ENCODE measurements around the gene FAM217B. TPM values are rescaled to one million over a fixed set of nuclear protein-coding genes. Genes with fewer than 3 reads are reported as not detected.
A peak's percentile ranks its signal among the peaks of the same experiment; 100 is the strongest.

Gene FAM217B
- total RNA-seq, 2 experiments from 2014 or later, result 17.6 to 18.7 TPM

DNA sequence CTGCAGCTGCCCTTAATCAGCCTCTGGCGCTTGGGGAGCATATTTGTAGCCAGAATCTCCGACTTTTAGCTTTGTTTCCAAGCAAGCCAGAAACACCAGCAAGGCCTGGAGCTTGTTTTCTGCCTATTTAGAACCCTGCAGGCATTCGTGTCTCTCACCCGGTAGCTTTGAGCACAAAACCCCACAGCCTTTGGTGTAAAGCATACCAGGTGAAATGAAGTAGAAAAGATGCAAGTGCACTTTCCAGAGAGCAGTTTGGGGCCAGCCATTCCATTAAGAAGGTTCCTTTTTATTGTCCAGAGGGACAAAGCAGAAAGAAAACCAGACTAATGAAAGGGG is 736 bp downstream of the FAM217B start:
- H3K4me1 Mint-ChIP-seq (ENCODE audit: low read depth), result peaks cover 35% of the 10 kb centered on the region
- TF ChIP-seq, protein P1, sequence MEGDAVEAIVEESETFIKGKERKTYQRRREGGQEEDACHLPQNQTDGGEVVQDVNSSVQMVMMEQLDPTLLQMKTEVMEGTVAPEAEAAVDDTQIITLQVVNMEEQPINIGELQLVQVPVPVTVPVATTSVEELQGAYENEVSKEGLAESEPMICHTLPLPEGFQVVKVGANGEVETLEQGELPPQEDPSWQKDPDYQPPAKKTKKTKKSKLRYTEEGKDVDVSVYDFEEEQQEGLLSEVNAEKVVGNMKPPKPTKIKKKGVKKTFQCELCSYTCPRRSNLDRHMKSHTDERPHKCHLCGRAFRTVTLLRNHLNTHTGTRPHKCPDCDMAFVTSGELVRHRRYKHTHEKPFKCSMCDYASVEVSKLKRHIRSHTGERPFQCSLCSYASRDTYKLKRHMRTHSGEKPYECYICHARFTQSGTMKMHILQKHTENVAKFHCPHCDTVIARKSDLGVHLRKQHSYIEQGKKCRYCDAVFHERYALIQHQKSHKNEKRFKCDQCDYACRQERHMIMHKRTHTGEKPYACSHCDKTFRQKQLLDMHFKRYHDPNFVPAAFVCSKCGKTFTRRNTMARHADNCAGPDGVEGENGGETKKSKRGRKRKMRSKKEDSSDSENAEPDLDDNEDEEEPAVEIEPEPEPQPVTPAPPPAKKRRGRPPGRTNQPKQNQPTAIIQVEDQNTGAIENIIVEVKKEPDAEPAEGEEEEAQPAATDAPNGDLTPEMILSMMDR (IDR thresholded peaks at IDR 0.05), result no peak
- H3K27ac Mint-ChIP-seq, result peak overlapping the region; percentile 95
- H3K4me3 Mint-ChIP-seq, result peak overlapping the region; percentile 92
- CTCF ChIA-PET, result interaction anchor here (1.5 to 3.2 kb wide), 3 partner anchors 8 to 117 kb away, joined by 3 to 26 read pairs (median 7); no protein-coding TSS in a partner anchor
- H3K9me3 Mint-ChIP-seq, result no peaks in the 10 kb centered on the region
- ATAC-seq, result peak; percentile 5
- POLR2A ChIA-PET, result interaction anchor here (0.7 to 1.8 kb wide), 9 partner anchors 9 to 123 kb away, joined by 3 to 6 read pairs (median 4); no protein-coding TSS in a partner anchor
- intact Hi-C loops (cut with micrococcal nuclease), result loop anchor here (10.0 kb wide), 1 partner anchor 114 kb away; no protein-coding TSS in a partner anchor
- H3K27me3 Mint-ChIP-seq, result no peaks in the 10 kb centered on the region
- H3K36me3 Mint-ChIP-seq (ENCODE audit: low read depth), result peaks cover 28% of the 10 kb centered on the region
- no peak for DNase-seq

DNA sequence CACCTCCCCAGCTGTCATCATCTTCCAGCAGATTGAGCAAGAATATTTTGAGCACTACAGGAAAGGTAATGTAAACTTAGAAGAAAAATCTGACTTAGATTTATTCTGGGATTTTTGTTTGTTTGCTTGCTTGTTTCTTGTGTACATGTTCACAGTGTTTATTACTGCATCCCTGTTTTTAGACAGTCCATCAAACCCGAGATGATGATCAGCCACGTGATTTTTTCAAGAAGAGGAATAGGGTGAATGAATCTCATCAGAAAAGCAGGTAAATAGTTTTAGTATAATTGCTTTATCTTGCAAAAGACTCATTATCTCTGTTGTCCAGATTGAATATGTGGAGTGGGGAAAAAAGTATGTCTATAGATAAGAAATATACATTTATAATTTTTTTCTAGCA is 2.1 kb downstream of the FAM217B start:
- Mint-ChIP-seq H3K27ac (no peak overlapping the region), H3K4me3 (no peak overlapping the region), H3K9me3 (no peaks in the 10 kb centered on the region), H3K27me3 (no peaks in the 10 kb centered on the region), H3K36me3 (ENCODE audit: low read depth) (peaks cover 32% of the 10 kb centered on the region), H3K4me1 (ENCODE audit: low read depth) (peaks cover 40% of the 10 kb centered on the region)
- no peak for ATAC-seq
- CTCF ChIA-PET, result no interaction called here
- no peak for DNase-seq
- intact Hi-C loops (cut with micrococcal nuclease), result loop anchor here (10.0 kb wide), 1 partner anchor 113 kb away; no protein-coding TSS in a partner anchor
- TF ChIP-seq, protein P1 (IDR thresholded peaks at IDR 0.05), result no peak
- POLR2A ChIA-PET, result no interaction called here

DNA sequence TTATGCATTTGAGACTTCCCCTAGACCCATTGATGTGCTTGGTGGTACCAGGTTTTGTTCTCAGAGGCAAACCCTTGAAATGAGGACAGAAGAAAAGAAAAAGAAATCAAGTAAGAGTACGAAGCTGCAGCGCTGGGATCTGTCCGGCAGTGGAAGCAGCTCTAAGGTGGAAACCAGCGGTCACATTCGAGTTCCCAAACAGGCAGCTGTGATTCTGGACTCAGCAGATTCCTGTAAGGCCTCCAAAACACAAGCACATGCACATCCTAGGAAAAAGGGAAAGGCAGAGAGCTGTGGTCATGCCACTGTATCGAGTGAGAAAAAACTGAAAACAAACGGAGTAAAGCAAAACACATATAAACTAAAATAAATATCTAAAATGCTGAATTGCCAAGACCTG is 4.5 kb downstream of the FAM217B start:
- H3K27ac Mint-ChIP-seq, result no peak overlapping the region
- H3K27me3 Mint-ChIP-seq, result no peaks in the 10 kb centered on the region
- TF ChIP-seq, protein P1 (IDR thresholded peaks at IDR 0.05), result no peak
- peaks cover 22% of the 10 kb centered on the region for H3K36me3 Mint-ChIP-seq (ENCODE audit: low read depth)
- ATAC-seq, result no peak
- peaks cover 40% of the 10 kb centered on the region for H3K4me1 Mint-ChIP-seq (ENCODE audit: low read depth)
- H3K9me3 Mint-ChIP-seq, result no peaks in the 10 kb centered on the region
- no peak overlapping the region for H3K4me3 Mint-ChIP-seq
- no peak for DNase-seq
- POLR2A ChIA-PET, result interaction anchor here (1.0 kb wide), 1 partner anchor 21 kb away, joined by 5 read pairs; no protein-coding TSS in a partner anchor
- intact Hi-C loops (cut with micrococcal nuclease), result loop anchor here (10.0 kb wide), 1 partner anchor 110 kb away; no protein-coding TSS in a partner anchor
- CTCF ChIA-PET, result interaction anchor here (1.0 to 2.4 kb wide), 3 partner anchors 11 to 193 kb away, joined by 3 to 16 read pairs (median 8); partner anchors contain the start of gene SYCP2

DNA sequence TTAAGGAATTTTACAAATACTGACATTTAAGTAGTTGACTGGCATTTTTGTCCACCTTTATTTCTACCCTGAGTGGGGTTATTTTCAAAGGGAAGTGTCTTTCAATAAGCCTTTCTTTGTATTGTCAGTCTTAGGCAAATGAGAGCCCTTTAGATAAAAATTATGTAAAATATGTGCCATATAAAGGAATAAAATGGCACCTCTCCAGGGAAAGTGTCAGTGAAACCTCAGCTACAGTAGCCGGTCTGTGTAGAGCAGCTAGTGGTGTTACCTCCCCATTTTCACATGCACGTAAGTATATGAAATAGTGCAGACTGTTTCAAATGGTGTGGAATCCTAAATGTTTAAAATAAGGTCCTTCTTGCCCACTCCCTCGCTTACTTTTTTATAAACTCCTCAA is 5.0 kb downstream of the FAM217B start:
- intact Hi-C loops (cut with micrococcal nuclease), result loop anchor here (10.0 kb wide), 1 partner anchor 110 kb away; no protein-coding TSS in a partner anchor
- no peaks in the 10 kb centered on the region for H3K9me3 Mint-ChIP-seq
- ATAC-seq (no peak), DNase-seq (no peak)
- CTCF ChIA-PET, result interaction anchor here (1.0 to 2.4 kb wide), 4 partner anchors 9 to 192 kb away, joined by 3 to 16 read pairs (median 10); partner anchors contain the start of gene SYCP2
- no peak overlapping the region for H3K27ac Mint-ChIP-seq
- H3K4me1 Mint-ChIP-seq (ENCODE audit: low read depth), result peaks cover 40% of the 10 kb centered on the region
- no peak overlapping the region for H3K4me3 Mint-ChIP-seq
- POLR2A ChIA-PET, result interaction anchor here (0.6 to 0.7 kb wide), 2 partner anchors 485 to 1726 kb away, joined by 3 read pairs; no protein-coding TSS in a partner anchor
- TF ChIP-seq, protein P1 (IDR thresholded peaks at IDR 0.05), result no peak
- peaks cover 22% of the 10 kb centered on the region for H3K36me3 Mint-ChIP-seq (ENCODE audit: low read depth)
- H3K27me3 Mint-ChIP-seq, result no peaks in the 10 kb centered on the region

DNA sequence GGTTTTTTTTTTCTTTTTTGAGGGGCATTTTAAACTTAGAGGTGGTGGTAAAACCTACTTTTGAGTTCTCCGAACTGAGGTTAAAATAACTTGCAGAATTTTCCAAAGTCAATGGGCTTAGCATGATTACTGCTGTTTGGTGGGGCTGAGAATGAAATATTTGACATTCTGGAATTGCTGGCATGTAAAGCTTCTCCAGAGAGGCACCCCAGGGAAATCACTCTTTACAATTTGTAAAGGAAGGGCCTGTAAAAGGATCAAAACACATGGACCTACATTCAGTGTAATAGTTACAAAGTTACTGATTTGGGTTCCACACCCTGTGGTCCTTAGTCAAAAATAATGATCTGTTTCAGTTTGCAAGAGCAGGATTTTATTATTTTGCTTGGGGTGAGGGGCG is 5.5 kb downstream of the FAM217B start:
- ATAC-seq (no peak), DNase-seq (no peak)
- Mint-ChIP-seq H3K36me3 (ENCODE audit: low read depth) (peaks cover 22% of the 10 kb centered on the region), H3K27me3 (no peaks in the 10 kb centered on the region), H3K4me1 (ENCODE audit: low read depth) (peaks cover 40% of the 10 kb centered on the region), H3K9me3 (no peaks in the 10 kb centered on the region), H3K27ac (no peak overlapping the region), H3K4me3 (no peak overlapping the region)
- ChIA-PET CTCF (interaction anchor here (1.5 to 2.4 kb wide), 4 partner anchors 9 to 265 kb away, joined by 5 to 16 read pairs (median 10); partner anchors contain the start of gene SYCP2), POLR2A (interaction anchor here (0.6 to 0.7 kb wide), 2 partner anchors 486 to 1726 kb away, joined by 3 read pairs; no protein-coding TSS in a partner anchor)
- TF ChIP-seq, protein P1 (IDR thresholded peaks at IDR 0.05), result no peak
- intact Hi-C loops (cut with micrococcal nuclease), result loop anchor here (10.0 kb wide), 1 partner anchor 109 kb away; no protein-coding TSS in a partner anchor
